ENCODE measurements around the gene ELK1.

ELK1 gene

DNA sequence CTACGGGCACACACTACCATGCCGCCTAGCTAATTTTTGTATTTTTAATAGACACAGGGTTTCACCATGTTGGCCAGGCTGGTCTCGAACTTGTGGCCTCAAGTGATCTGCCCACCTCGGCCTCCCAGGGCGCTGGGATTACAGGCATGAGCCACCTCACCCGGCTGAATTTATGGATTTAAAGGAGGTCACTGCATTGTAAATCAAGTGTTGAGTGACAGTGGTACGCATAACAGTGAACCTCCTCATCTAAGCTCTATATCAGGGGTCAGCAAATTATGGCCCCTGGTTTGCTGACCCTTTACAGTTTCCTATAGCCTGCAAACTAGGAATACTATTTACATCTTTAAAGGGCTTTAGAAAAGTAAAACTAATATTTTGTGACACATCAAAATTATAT lies 11.2 kb upstream of the ELK1 start:
- no peak for TF ChIP-seq CTCF (IDR thresholded peaks at IDR 0.05)
- Mint-ChIP-seq H3K36me3 (ENCODE audit: low read depth) (peaks cover 7% of the 10 kb centered on the region), H3K4me1 (peaks cover 5% of the 10 kb centered on the region), H3K9me3 (peaks cover 56% of the 10 kb centered on the region), H3K4me3 (no peak overlapping the region), H3K27ac (no peak overlapping the region), H3K27me3 (ENCODE audit: low read depth, poor library complexity) (peaks cover 3% of the 10 kb centered on the region)
- DNase-seq, result no peak

GRCh38 chrX:47659421-47659726 lies 9.0 kb upstream of the ELK1 start:
- H3K4me1 Mint-ChIP-seq, result peaks cover 5% of the 10 kb centered on the region
- TF ChIP-seq CTCF (IDR thresholded peaks at IDR 0.05), result no peak
- H3K4me3 Mint-ChIP-seq, result peak overlapping the region; percentile 88
- peaks cover 3% of the 10 kb centered on the region for H3K27me3 Mint-ChIP-seq (ENCODE audit: low read depth, poor library complexity)
- peaks cover 58% of the 10 kb centered on the region for H3K9me3 Mint-ChIP-seq
- H3K27ac Mint-ChIP-seq, result peak overlapping the region; percentile 99
- DNase-seq, result no peak
- peaks cover 22% of the 10 kb centered on the region for H3K36me3 Mint-ChIP-seq (ENCODE audit: low read depth)

- Mint-ChIP-seq H3K4me1 (peaks cover 5% of the 10 kb centered on the region), H3K36me3 (ENCODE audit: low read depth) (peaks cover 22% of the 10 kb centered on the region), H3K9me3 (peaks cover 56% of the 10 kb centered on the region), H3K27me3 (ENCODE audit: low read depth, poor library complexity) (peaks cover 3% of the 10 kb centered on the region), H3K27ac (peak within 1 kb of the TSS; percentile 99), H3K4me3 (peak within 1 kb of the TSS; percentile 88)
- no peak for TF ChIP-seq CTCF (IDR thresholded peaks at IDR 0.05)
- DNase-seq, result peak; percentile 91
These were observed 8.5 kb upstream of the ELK1 start, which contains the start of gene UXT for GRCh38 chrX:47658684-47659420. Gene UXT (minus strand): TSS chrX:47659180. CDS start chrX:47658927, 253 bp downstream.

DNA sequence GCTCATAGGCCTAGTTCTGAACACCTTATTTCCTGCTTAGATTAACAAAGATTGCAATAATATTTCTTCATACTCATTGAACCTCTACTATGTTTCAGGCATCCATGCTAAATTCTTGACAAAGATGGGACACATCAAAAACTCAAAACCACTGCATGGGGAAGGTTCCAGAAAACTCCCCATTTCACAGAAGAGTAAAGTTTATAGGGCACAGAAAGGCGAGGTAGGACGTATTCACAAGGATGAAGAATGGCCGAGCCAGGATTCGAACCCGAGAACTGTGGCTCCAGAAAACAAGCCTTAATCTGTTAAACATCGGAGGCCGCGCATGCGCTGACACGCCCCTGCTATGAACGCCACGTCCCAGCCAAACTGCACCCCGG lies 7.9 kb upstream of the ELK1 start:
- no peak for TF ChIP-seq CTCF (IDR thresholded peaks at IDR 0.05)
- peaks cover 3% of the 10 kb centered on the region for H3K27me3 Mint-ChIP-seq (ENCODE audit: low read depth, poor library complexity)
- peaks cover 5% of the 10 kb centered on the region for H3K4me1 Mint-ChIP-seq
- peak overlapping the region; percentile 88 for H3K4me3 Mint-ChIP-seq
- H3K36me3 Mint-ChIP-seq (ENCODE audit: low read depth), result peaks cover 26% of the 10 kb centered on the region
- H3K27ac Mint-ChIP-seq, result peak overlapping the region; percentile 99
- DNase-seq, result no peak
- peaks cover 57% of the 10 kb centered on the region for H3K9me3 Mint-ChIP-seq

GRCh38 chrX:47651043-47651905 lies 911 bp upstream of the ELK1 start:
- H3K4me1 Mint-ChIP-seq, result peaks cover 37% of the 10 kb centered on the region
- H3K27me3 Mint-ChIP-seq (ENCODE audit: low read depth, poor library complexity), result peaks cover 4% of the 10 kb centered on the region
- TF ChIP-seq CTCF (IDR thresholded peaks at IDR 0.05), result no peak
- H3K36me3 Mint-ChIP-seq (ENCODE audit: low read depth), result peaks cover 40% of the 10 kb centered on the region
- H3K9me3 Mint-ChIP-seq, result peaks cover 67% of the 10 kb centered on the region
- DNase-seq, result peak; percentile 15
- peak overlapping the region; percentile 96 for H3K27ac Mint-ChIP-seq
- H3K4me3 Mint-ChIP-seq, result peak overlapping the region; percentile 87
